ENCODE measurements around the gene NFIC.

NFIC gene

GRCh38 chr19:3359919-3360420 is 6.4 kb upstream of the NFIC start:
- TF ChIP-seq YY1 (IDR thresholded peaks at IDR 0.05; ENCODE audit: low read depth) (peak; percentile 79), NFIC (IDR thresholded peaks at IDR 0.05) (no peak)

DNA sequence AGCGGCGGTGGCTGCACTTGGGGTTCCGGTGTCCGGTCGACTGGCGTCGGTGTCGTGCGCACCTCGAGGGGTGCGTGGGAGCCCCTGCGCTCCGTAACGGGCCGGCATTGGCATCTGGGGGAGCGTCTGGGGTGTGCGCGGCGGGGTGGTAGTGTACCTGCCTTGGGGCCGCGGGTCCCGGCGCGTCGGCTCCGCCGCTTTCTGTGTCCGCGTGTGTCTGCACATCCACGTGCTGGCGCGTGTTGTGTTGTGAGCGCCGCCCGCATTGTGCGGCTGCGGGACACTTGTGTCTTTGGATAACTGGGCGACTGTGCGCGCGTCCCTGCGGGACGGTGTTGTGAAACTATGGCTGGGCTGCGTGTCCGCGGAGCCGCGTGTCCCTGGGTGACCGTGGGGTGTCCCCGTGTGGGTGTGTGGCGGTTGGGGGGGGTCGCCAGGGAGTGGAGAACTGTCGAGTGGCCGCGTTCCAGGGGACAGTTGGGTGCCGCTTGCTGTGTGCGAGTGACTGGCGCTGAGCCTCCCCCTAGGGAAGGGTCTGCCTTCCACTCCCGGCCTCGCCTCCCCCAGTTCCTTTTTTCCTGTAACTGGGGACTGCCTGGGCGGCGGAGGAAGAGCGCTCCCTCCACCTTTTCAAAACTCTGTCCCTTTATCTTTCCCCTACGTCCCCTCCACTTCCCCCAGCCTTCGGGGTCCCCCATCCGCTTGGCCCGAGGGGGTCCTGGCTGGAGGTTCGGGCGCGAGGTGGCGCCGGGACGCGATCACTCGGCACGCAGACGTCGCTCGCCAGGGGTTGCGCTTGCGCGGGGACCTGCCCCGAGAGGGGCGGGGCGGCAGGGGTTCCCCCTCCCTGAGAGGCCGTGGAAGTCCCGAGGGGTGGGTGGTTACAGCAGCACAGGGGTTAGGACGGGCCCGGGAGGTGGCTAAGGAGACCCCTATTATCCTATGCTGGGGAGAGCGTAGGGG is 5.7 kb upstream of the NFIC start:
- TF ChIP-seq EGR1 (IDR thresholded peaks at IDR 0.05) = no peak
- TF ChIP-seq ZBTB7A (IDR thresholded peaks at IDR 0.05; ENCODE audit: low read depth) = peak; percentile 69; the same call in 1 of the 2 replicates
- TF ChIP-seq TEAD4 (IDR thresholded peaks at IDR 0.05) = no peak
- no peak for TF ChIP-seq FOXM1 (IDR thresholded peaks at IDR 0.05; ENCODE audit: borderline replicate concordance, low read depth)
- TF ChIP-seq, protein P1, sequence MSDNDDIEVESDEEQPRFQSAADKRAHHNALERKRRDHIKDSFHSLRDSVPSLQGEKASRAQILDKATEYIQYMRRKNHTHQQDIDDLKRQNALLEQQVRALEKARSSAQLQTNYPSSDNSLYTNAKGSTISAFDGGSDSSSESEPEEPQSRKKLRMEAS (IDR thresholded peaks at IDR 0.05) = peak; percentile 96

- no peak for TF ChIP-seq ZBTB7A (IDR thresholded peaks at IDR 0.05; ENCODE audit: low read depth)
- no peak for TF ChIP-seq CREB1 (IDR thresholded peaks at IDR 0.05; ENCODE audit: low read depth)
- TF ChIP-seq RAD21 (IDR thresholded peaks at IDR 0.05; ENCODE audit: low read depth) = no peak
- TF ChIP-seq NFIC (IDR thresholded peaks at IDR 0.05) = no peak
- TF ChIP-seq USF1 (IDR thresholded peaks at IDR 0.05) = no peak
- TF ChIP-seq CEBPB (IDR thresholded peaks at IDR 0.05) = no peak
- TF ChIP-seq EGR1 (IDR thresholded peaks at IDR 0.05) = no peak
- TF ChIP-seq TCF12 (IDR thresholded peaks at IDR 0.05; ENCODE audit: low read depth) = no peak
Observed at GRCh38 chr19:3361384-3362216, 4.8 kb upstream of the NFIC start.

- TF ChIP-seq NFIC (IDR thresholded peaks at IDR 0.05) (no peak), FOXM1 (IDR thresholded peaks at IDR 0.05; ENCODE audit: borderline replicate concordance, low read depth) (no peak), YY1 (IDR thresholded peaks at IDR 0.05; ENCODE audit: low read depth) (no peak), EP300 (IDR thresholded peaks at IDR 0.05; ENCODE audit: borderline replicate concordance) (no peak), EGR1 (IDR thresholded peaks at IDR 0.05) (no peak), TAF1 (IDR thresholded peaks at IDR 0.05; ENCODE audit: low read depth) (no peak), ZBTB7A (IDR thresholded peaks at IDR 0.05; ENCODE audit: low read depth) (no peak), TCF12 (IDR thresholded peaks at IDR 0.05; ENCODE audit: low read depth) (no peak), RAD21 (IDR thresholded peaks at IDR 0.05; ENCODE audit: low read depth) (no peak), CREB1 (IDR thresholded peaks at IDR 0.05; ENCODE audit: low read depth) (no peak), TEAD4 (IDR thresholded peaks at IDR 0.05) (no peak), CEBPB (IDR thresholded peaks at IDR 0.05) (no peak), USF1 (IDR thresholded peaks at IDR 0.05) (no peak)
- TF ChIP-seq, protein P1 (IDR thresholded peaks at IDR 0.05) = no peak
- TF ChIP-seq, protein P2, sequence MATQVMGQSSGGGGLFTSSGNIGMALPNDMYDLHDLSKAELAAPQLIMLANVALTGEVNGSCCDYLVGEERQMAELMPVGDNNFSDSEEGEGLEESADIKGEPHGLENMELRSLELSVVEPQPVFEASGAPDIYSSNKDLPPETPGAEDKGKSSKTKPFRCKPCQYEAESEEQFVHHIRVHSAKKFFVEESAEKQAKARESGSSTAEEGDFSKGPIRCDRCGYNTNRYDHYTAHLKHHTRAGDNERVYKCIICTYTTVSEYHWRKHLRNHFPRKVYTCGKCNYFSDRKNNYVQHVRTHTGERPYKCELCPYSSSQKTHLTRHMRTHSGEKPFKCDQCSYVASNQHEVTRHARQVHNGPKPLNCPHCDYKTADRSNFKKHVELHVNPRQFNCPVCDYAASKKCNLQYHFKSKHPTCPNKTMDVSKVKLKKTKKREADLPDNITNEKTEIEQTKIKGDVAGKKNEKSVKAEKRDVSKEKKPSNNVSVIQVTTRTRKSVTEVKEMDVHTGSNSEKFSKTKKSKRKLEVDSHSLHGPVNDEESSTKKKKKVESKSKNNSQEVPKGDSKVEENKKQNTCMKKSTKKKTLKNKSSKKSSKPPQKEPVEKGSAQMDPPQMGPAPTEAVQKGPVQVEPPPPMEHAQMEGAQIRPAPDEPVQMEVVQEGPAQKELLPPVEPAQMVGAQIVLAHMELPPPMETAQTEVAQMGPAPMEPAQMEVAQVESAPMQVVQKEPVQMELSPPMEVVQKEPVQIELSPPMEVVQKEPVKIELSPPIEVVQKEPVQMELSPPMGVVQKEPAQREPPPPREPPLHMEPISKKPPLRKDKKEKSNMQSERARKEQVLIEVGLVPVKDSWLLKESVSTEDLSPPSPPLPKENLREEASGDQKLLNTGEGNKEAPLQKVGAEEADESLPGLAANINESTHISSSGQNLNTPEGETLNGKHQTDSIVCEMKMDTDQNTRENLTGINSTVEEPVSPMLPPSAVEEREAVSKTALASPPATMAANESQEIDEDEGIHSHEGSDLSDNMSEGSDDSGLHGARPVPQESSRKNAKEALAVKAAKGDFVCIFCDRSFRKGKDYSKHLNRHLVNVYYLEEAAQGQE (IDR thresholded peaks at IDR 0.05; ENCODE audit: low read depth) = no peak
Observed at GRCh38 chr19:3362217-3362906, 4.0 kb upstream of the NFIC start.

GRCh38 chr19:3363841-3364500 is 2.4 kb upstream of the NFIC start:
- no peak for TF ChIP-seq FOXM1 (IDR thresholded peaks at IDR 0.05; ENCODE audit: borderline replicate concordance, low read depth)
- no peak for TF ChIP-seq EGR1 (IDR thresholded peaks at IDR 0.05)
- TF ChIP-seq, protein P2 (IDR thresholded peaks at IDR 0.05; ENCODE audit: low read depth) = no peak
- TF ChIP-seq YY1 (IDR thresholded peaks at IDR 0.05; ENCODE audit: low read depth) = no peak
- no peak for TF ChIP-seq EP300 (IDR thresholded peaks at IDR 0.05; ENCODE audit: borderline replicate concordance)
- no peak for TF ChIP-seq NFIC (IDR thresholded peaks at IDR 0.05)
- no peak for TF ChIP-seq TAF1 (IDR thresholded peaks at IDR 0.05; ENCODE audit: low read depth)
- TF ChIP-seq TCF12 (IDR thresholded peaks at IDR 0.05; ENCODE audit: low read depth) = no peak
- TF ChIP-seq ZBTB7A (IDR thresholded peaks at IDR 0.05; ENCODE audit: low read depth) = no peak
- TF ChIP-seq CREB1 (IDR thresholded peaks at IDR 0.05; ENCODE audit: low read depth) = no peak
- TF ChIP-seq TEAD4 (IDR thresholded peaks at IDR 0.05) = no peak
- TF ChIP-seq USF1 (IDR thresholded peaks at IDR 0.05) = no peak
- TF ChIP-seq, protein P1 (IDR thresholded peaks at IDR 0.05) = no peak
- TF ChIP-seq RAD21 (IDR thresholded peaks at IDR 0.05; ENCODE audit: low read depth) = no peak
- TF ChIP-seq CEBPB (IDR thresholded peaks at IDR 0.05) = no peak

All from Ishikawa (cell line).